Measurements from ENCODE around the gene PAX6.

DNA sequence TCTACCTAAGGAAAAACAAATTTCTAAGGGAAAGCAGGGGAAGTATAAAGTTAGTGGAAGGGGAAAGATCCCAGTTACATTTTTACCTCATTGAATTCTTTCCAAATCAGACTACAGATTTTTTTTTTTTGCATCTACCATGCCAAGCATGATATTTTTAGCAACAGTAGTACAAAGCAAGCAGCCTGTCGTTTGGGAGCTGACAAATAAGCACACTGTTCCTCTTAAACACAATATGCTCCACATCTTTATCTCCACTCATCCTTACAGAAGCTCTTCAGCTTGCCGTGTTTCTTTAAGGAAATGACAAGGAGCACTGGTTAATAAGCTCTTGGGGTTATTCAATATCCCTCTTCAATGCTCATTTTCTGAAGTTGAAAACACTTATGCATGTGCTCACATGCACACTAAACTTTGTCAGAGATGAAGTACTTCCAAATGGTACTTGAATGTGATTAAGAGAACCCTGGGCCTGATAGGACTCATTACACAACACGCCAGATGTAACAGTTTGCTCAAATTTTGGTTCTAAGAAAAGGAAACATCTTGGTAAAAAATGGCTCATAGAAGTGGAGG is 53.8 kb downstream of the PAX6 start:
- TF ChIP-seq CTCF (IDR thresholded peaks at IDR 0.05; ENCODE audit: insufficient read depth, low read length, poor library complexity, severe bottlenecking) = no peak
- no peak for TF ChIP-seq EZH2phosphoT487 (conservative IDR thresholded peaks at IDR 0.05; ENCODE audit: low read length)

Data from SU-DHL-6 (cell line).